ENCODE results near the gene PADI2. TPM values are rescaled to one million over a fixed set of nuclear protein-coding genes. Genes with fewer than 3 reads are reported as not detected.

PADI2 gene
- polyA plus RNA-seq, 1 donor (not counting 4 experiments of a cell fraction or from before 2014, with no cell fraction given): 0.13 TPM

GRCh38 chr1:17078991-17079868 is 40.0 kb downstream of the PADI2 start:
- H3K9ac ChIP-seq (ENCODE audit: control insufficient read depth, extremely low read depth, insufficient read depth, low read length): no peak overlapping the region
- DNase-seq (ENCODE audit: low read depth, low spot score): no peak
- H3K4me1 ChIP-seq (ENCODE audit: control insufficient read depth, extremely low read depth, insufficient read depth, low read length): no peaks in the 10 kb centered on the region
- H3K27ac ChIP-seq (ENCODE audit: control insufficient read depth, insufficient read depth, low read length): no peak overlapping the region
- no peak for FAIRE-seq
- no peaks in the 10 kb centered on the region for H3K27me3 ChIP-seq (ENCODE audit: control insufficient read depth, extremely low read depth, insufficient read depth, low read length)
- no peak overlapping the region for H3K4me3 ChIP-seq (ENCODE audit: control insufficient read depth in 2 of 3, extremely low read depth in 1 of 3, insufficient read depth in 2 of 3, low read depth in 1 of 3, low read length in 3 of 3)
- TF ChIP-seq EZH2 (IDR thresholded peaks at IDR 0.05; ENCODE audit: low read length): no peak
- no peak for TF ChIP-seq CTCF (optimal IDR thresholded peaks at IDR 0.05 in 1 of 3, IDR thresholded peaks at IDR 0.05 in 1 of 3, conservative IDR thresholded peaks at IDR 0.05 in 1 of 3; ENCODE audit: extremely low read depth in 1 of 3, insufficient read depth in 2 of 3, low read length in 3 of 3)
- no peaks in the 10 kb centered on the region for H3K9me3 ChIP-seq (ENCODE audit: control insufficient read depth, low read depth, low read length)
- H3K9me1 ChIP-seq (ENCODE audit: control insufficient read depth, extremely low read depth, insufficient read depth, low read length): no peaks in the 10 kb centered on the region
- dilution Hi-C loops (cut with MboI; ENCODE audit: extremely low pct_ligation_motif_present, low sequenced_read_pairs): no loop called here
- no peak overlapping the region for H2AFZ ChIP-seq (ENCODE audit: control insufficient read depth, low read length)
- H3K79me2 ChIP-seq (ENCODE audit: control insufficient read depth, insufficient read depth, low read length): no peaks in the 10 kb centered on the region
- no peaks in the 10 kb centered on the region for H4K20me1 ChIP-seq (ENCODE audit: control insufficient read depth, extremely low read depth, insufficient read depth, low read length)
- no peak overlapping the region for H3K4me2 ChIP-seq (ENCODE audit: control insufficient read depth, extremely low read depth, insufficient read depth, low read depth, low read length)
- H3K36me3 ChIP-seq (ENCODE audit: control insufficient read depth in 2 of 2, extremely low read depth in 1 of 2, insufficient read depth in 2 of 2, low read length in 2 of 2): no peaks in the 10 kb centered on the region

- H3K4me1 ChIP-seq (ENCODE audit: control insufficient read depth, extremely low read depth, insufficient read depth, low read length): no peaks in the 10 kb centered on the region
- H3K9me3 ChIP-seq (ENCODE audit: control insufficient read depth, low read depth, low read length): no peaks in the 10 kb centered on the region
- no peak overlapping the region for H3K9ac ChIP-seq (ENCODE audit: control insufficient read depth, extremely low read depth, insufficient read depth, low read length)
- no peak overlapping the region for H3K4me3 ChIP-seq (ENCODE audit: control insufficient read depth in 2 of 3, extremely low read depth in 1 of 3, insufficient read depth in 2 of 3, low read depth in 1 of 3, low read length in 3 of 3)
- peak; percentile 50 to 65 (median 58) for TF ChIP-seq CTCF (optimal IDR thresholded peaks at IDR 0.05 in 1 of 3, IDR thresholded peaks at IDR 0.05 in 1 of 3, conservative IDR thresholded peaks at IDR 0.05 in 1 of 3; ENCODE audit: extremely low read depth in 1 of 3, insufficient read depth in 2 of 3, low read length in 3 of 3)
- no peak for TF ChIP-seq EZH2 (IDR thresholded peaks at IDR 0.05; ENCODE audit: low read length)
- H4K20me1 ChIP-seq (ENCODE audit: control insufficient read depth, extremely low read depth, insufficient read depth, low read length): no peaks in the 10 kb centered on the region
- H2AFZ ChIP-seq (ENCODE audit: control insufficient read depth, low read length): no peak overlapping the region
- FAIRE-seq (no peak), DNase-seq (ENCODE audit: low read depth, low spot score) (no peak)
- no peaks in the 10 kb centered on the region for H3K27me3 ChIP-seq (ENCODE audit: control insufficient read depth, extremely low read depth, insufficient read depth, low read length)
- H3K9me1 ChIP-seq (ENCODE audit: control insufficient read depth, extremely low read depth, insufficient read depth, low read length): no peaks in the 10 kb centered on the region
- H3K36me3 ChIP-seq (ENCODE audit: control insufficient read depth in 2 of 2, extremely low read depth in 1 of 2, insufficient read depth in 2 of 2, low read length in 2 of 2): no peaks in the 10 kb centered on the region
- H3K4me2 ChIP-seq (ENCODE audit: control insufficient read depth, extremely low read depth, insufficient read depth, low read depth, low read length): no peak overlapping the region
- H3K79me2 ChIP-seq (ENCODE audit: control insufficient read depth, insufficient read depth, low read length): no peaks in the 10 kb centered on the region
- no peak overlapping the region for H3K27ac ChIP-seq (ENCODE audit: control insufficient read depth, insufficient read depth, low read length)
- dilution Hi-C loops (cut with MboI; ENCODE audit: extremely low pct_ligation_motif_present, low sequenced_read_pairs): no loop called here
Observed at GRCh38 chr1:17075470-17076255, 43.6 kb downstream of the PADI2 start.
